ENCODE measurements around the gene SUB1. TPM values are rescaled to one million over a fixed set of nuclear protein-coding genes. Genes with fewer than 3 reads are reported as not detected.

The SUB1 gene
- total RNA-seq, 2 donors from 2014 or later, result 145 to 209 TPM

DNA sequence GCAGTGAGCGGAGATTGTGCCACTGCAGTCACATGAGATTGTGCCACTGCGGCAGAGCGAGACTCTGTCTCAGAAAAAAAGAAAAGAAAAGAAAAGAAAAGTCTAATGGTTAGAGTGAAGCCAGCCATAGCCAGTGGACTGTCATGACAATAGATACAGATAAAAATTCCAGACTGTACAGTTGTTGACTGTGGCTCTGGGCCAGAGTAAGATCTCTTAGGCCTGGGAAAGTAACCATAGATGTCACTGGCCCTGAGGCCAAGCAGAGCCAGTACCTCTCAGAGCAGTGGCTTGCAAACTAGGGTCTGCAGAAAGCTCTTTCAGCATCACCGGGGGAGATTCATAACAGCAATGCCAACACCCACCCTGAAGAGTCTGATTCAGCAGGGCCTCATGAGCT lies 44.1 kb upstream of the SUB1 start:
- no peak for DNase-seq (ENCODE audit: low spot score)
- TF ChIP-seq, protein P1, sequence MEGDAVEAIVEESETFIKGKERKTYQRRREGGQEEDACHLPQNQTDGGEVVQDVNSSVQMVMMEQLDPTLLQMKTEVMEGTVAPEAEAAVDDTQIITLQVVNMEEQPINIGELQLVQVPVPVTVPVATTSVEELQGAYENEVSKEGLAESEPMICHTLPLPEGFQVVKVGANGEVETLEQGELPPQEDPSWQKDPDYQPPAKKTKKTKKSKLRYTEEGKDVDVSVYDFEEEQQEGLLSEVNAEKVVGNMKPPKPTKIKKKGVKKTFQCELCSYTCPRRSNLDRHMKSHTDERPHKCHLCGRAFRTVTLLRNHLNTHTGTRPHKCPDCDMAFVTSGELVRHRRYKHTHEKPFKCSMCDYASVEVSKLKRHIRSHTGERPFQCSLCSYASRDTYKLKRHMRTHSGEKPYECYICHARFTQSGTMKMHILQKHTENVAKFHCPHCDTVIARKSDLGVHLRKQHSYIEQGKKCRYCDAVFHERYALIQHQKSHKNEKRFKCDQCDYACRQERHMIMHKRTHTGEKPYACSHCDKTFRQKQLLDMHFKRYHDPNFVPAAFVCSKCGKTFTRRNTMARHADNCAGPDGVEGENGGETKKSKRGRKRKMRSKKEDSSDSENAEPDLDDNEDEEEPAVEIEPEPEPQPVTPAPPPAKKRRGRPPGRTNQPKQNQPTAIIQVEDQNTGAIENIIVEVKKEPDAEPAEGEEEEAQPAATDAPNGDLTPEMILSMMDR (IDR thresholded peaks at IDR 0.05), result no peak
- Histone ChIP-seq H3K27me3 (no peaks in the 10 kb centered on the region), H3K9me3 (no peaks in the 10 kb centered on the region), H3K27ac (no peak overlapping the region), H3K4me1 (peaks cover 0 to 6% of the 10 kb centered on the region in 2 donors), H3K36me3 (no peaks in the 10 kb centered on the region), H3K4me3 (no peak overlapping the region)

- Histone ChIP-seq H3K27me3 (no peaks in the 10 kb centered on the region), H3K4me3 (no peak overlapping the region), H3K9me3 (no peaks in the 10 kb centered on the region), H3K27ac (no peak overlapping the region), H3K4me1 (peaks cover 0 to 6% of the 10 kb centered on the region in 2 donors), H3K36me3 (no peaks in the 10 kb centered on the region)
- TF ChIP-seq, protein P1 (IDR thresholded peaks at IDR 0.05), result no peak
- DNase-seq (ENCODE audit: low spot score), result no peak
These were observed 42.9 kb upstream of the SUB1 start for GRCh38 chr5:32542216-32543059.

DNA sequence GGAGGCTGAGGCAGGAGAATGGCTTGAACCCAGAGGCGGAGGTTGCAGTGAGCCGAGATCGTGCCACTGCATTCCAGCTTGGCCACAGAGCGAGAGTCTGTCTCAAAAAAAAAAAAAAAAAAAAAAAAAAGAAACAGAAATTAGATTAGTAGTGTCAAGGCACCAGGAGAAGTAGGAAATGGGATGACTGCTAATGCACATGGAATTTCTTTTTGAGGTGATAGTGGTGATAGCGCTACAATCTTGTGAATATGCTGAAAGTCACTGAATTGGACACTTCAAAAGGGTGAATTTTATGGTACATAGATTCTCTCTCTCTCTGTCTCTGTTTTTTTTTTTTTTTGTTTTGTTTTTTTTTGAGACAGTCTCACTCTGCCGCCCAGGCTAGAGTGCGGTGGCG lies 42.1 kb upstream of the SUB1 start:
- no peaks in the 10 kb centered on the region for H3K9me3 ChIP-seq
- H3K27ac ChIP-seq, result no peak overlapping the region
- TF ChIP-seq, protein P1 (IDR thresholded peaks at IDR 0.05), result no peak
- no peaks in the 10 kb centered on the region for H3K4me1 ChIP-seq
- DNase-seq (ENCODE audit: low spot score), result no peak
- H3K27me3 ChIP-seq, result no peaks in the 10 kb centered on the region
- H3K36me3 ChIP-seq, result no peaks in the 10 kb centered on the region
- no peak overlapping the region for H3K4me3 ChIP-seq

- TF ChIP-seq, protein P1 (IDR thresholded peaks at IDR 0.05), result no peak
- no peak for DNase-seq (ENCODE audit: low spot score)
These were observed 40.1 kb upstream of the SUB1 start for GRCh38 chr5:32545102-32545800.

GRCh38 chr5:32551194-32551593 lies 34.2 kb upstream of the SUB1 start:
- Histone ChIP-seq H3K4me3 (no peak overlapping the region), H3K9me3 (no peaks in the 10 kb centered on the region), H3K4me1 (no peaks in the 10 kb centered on the region), H3K27ac (no peak overlapping the region), H3K36me3 (no peaks in the 10 kb centered on the region), H3K27me3 (no peaks in the 10 kb centered on the region)
- TF ChIP-seq, protein P1 (IDR thresholded peaks at IDR 0.05), result no peak
- DNase-seq (ENCODE audit: low spot score), result no peak

More at GRCh38 chr5:32545102-32545800, 40.1 kb upstream of the SUB1 start:
- Histone ChIP-seq H3K9me3 (no peaks in the 10 kb centered on the region), H3K27me3 (no peaks in the 10 kb centered on the region), H3K36me3 (no peaks in the 10 kb centered on the region), H3K4me1 (no peaks in the 10 kb centered on the region), H3K27ac (no peak overlapping the region), H3K4me3 (no peak overlapping the region)
